ENCODE results near the gene MADCAM1. TPM values are rescaled to one million over a fixed set of nuclear protein-coding genes. Genes with fewer than 3 reads are reported as not detected.

The MADCAM1 gene
- total and polyA plus RNA-seq, 4 donors = 0.24 to 4.4 (median 0.61) TPM

GRCh38 chr19:536031-536880 is 40.0 kb downstream of the MADCAM1 start:
- 91 to 92% methylated on average over 55 of the region's 55 CpGs for WGBS, 2 donors
- Histone ChIP-seq H3K4me1 (ENCODE audit: control insufficient read depth in 5 of 5, insufficient read depth in 5 of 5, low read length in 5 of 5) (peaks cover 0 to 18% (median 8%) of the 10 kb centered on the region in 5 donors), H3K9me3 (ENCODE audit: control insufficient read depth in 4 of 4, insufficient read depth in 3 of 4, low read length in 3 of 4) (no peaks in the 10 kb centered on the region), H3K4me3 (no peak overlapping the region), H3K36me3 (ENCODE audit: control insufficient read depth in 4 of 4, insufficient read depth in 4 of 4, low read length in 4 of 4) (peaks cover 10 to 38% (median 12%) of the 10 kb centered on the region in 4 donors), H3K27ac (ENCODE audit: low read depth in 1 of 2, low read length in 1 of 2) (peak overlapping the region in 1 of 2 donors; percentile 27), H3K27me3 (ENCODE audit: control insufficient read depth in 3 of 3, insufficient read depth in 3 of 3, low read length in 2 of 3) (no peaks in the 10 kb centered on the region), H3K9ac (ENCODE audit: insufficient read depth in 1 of 2, low read length in 2 of 2) (no peak overlapping the region)
- no peak for TF ChIP-seq CTCF (IDR thresholded peaks at IDR 0.05; ENCODE audit: control extremely low read depth, extremely low read depth)
- no peak for ATAC-seq (ENCODE audit: insufficient read depth, low FRiP score)
- DNase-seq = no peak

GRCh38 chr19:536881-537404 is 40.7 kb downstream of the MADCAM1 start:
- peaks cover 10 to 45% (median 14%) of the 10 kb centered on the region in 4 donors for H3K36me3 ChIP-seq (ENCODE audit: control insufficient read depth in 4 of 4, insufficient read depth in 4 of 4, low read length in 4 of 4)
- ATAC-seq (ENCODE audit: insufficient read depth, low FRiP score) (no peak), DNase-seq (no peak)
- H3K27ac ChIP-seq (ENCODE audit: low read depth in 1 of 2, low read length in 1 of 2) = peak overlapping the region in 1 of 2 donors; percentile 27
- H3K9ac ChIP-seq (ENCODE audit: insufficient read depth in 1 of 2, low read length in 2 of 2) = no peak overlapping the region
- H3K4me1 ChIP-seq (ENCODE audit: control insufficient read depth in 5 of 5, insufficient read depth in 5 of 5, low read length in 5 of 5) = peaks cover 0 to 18% (median 8%) of the 10 kb centered on the region in 5 donors
- 88 to 89% methylated on average over 26 of the region's 26 CpGs for WGBS, 2 donors
- no peaks in the 10 kb centered on the region for H3K9me3 ChIP-seq (ENCODE audit: control insufficient read depth in 4 of 4, insufficient read depth in 3 of 4, low read length in 3 of 4)
- no peaks in the 10 kb centered on the region for H3K27me3 ChIP-seq (ENCODE audit: control insufficient read depth in 3 of 3, insufficient read depth in 3 of 3, low read length in 2 of 3)
- no peak for TF ChIP-seq CTCF (IDR thresholded peaks at IDR 0.05; ENCODE audit: control extremely low read depth, extremely low read depth)
- H3K4me3 ChIP-seq = no peak overlapping the region

GRCh38 chr19:538641-539428 is 42.5 kb downstream of the MADCAM1 start:
- DNase-seq (no peak), ATAC-seq (ENCODE audit: insufficient read depth, low FRiP score) (no peak)
- Histone ChIP-seq H3K36me3 (ENCODE audit: control insufficient read depth in 4 of 4, insufficient read depth in 4 of 4, low read length in 4 of 4) (peaks cover 13 to 54% (median 14%) of the 10 kb centered on the region in 4 donors), H3K27ac (ENCODE audit: low read depth in 1 of 2, low read length in 1 of 2) (no peak overlapping the region), H3K4me3 (no peak overlapping the region), H3K27me3 (ENCODE audit: control insufficient read depth in 3 of 3, insufficient read depth in 3 of 3, low read length in 2 of 3) (no peaks in the 10 kb centered on the region), H3K4me1 (ENCODE audit: control insufficient read depth in 5 of 5, insufficient read depth in 5 of 5, low read length in 5 of 5) (peaks cover 0 to 16% (median 3%) of the 10 kb centered on the region in 5 donors), H3K9me3 (ENCODE audit: control insufficient read depth in 4 of 4, insufficient read depth in 3 of 4, low read length in 3 of 4) (no peaks in the 10 kb centered on the region), H3K9ac (ENCODE audit: insufficient read depth in 1 of 2, low read length in 2 of 2) (no peak overlapping the region)
- WGBS, 2 donors = 90 to 93% methylated on average over 34 to 40 of the region's 40 CpGs
- no peak for TF ChIP-seq CTCF (IDR thresholded peaks at IDR 0.05; ENCODE audit: control extremely low read depth, extremely low read depth)
